Measurements from ENCODE around the gene KCMF1.

KCMF1 gene

DNA sequence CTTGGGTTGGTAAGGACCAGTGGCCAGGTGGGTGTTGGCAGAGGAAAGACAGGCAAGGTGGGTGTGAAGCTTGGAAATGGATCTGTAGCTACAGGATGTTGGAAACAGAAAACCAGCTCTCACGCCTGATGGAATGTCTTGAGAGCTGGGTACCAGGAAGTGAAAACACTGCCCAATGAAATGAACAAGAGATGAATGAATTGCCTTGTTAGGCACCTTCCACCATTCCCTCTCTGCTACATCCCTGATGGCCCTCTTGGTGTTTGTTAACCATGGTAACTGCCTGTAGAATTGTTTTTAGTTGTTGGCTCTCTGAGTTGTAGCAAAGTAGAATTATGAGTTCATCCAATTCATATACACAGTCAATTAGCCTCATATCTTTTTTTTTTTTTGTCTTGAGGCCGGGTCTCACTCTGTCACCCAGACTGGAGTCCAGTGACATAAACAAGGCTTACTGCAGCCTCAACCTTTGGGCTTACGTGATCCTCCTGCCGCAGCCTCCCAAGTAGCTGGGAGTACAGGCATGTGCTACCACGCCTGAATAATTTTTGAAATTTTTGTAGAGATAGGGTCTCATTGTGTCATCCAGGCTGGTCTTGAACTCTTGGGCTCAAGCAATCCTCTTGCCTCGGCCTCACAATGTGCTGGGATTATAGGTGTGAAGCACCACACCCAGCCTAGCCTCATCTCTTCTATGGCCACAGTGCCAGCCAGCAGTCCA lies 9.5 kb downstream of the KCMF1 start:
- no peak for DNase-seq (ENCODE audit: low read depth)

DNA sequence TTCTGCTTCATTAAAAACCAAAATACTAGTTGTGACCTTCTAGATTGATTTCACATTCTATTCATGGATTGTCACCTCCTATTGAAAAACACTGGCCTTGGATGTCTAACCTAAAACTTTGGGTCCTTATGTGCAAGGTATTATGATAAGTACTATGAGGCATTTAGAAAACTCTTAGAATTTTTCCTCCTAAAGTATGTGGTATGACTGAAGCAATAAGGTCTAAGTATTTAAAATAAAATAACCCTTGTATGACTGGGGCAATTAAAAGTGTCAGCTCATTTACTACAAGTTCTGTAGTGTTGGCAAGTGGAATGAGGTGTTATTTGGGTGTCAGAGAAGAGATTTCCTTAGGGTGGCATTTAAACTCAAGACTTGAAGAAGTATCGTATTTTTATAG lies 15.1 kb downstream of the KCMF1 start:
- no peak for DNase-seq (ENCODE audit: low read depth)

DNA sequence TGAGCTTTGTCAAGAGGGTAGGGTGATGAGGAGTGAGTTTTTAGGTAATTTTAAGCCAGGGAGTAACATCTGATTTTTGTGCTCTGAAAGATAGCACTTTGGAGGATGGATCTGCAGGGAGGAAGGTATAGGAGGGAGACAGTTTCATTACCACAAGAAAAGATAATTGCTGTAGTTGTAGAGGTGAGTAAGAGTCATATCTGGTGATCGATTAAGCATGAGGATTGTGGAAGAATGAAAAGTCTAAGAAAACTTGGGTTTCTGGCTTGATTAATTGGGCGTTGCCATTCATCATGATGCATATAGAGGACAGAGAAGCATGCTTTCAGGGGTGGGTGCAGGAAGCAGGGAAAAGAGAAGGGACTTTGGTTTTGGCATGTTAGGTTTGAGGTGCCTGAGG lies 18.5 kb downstream of the KCMF1 start:
- no peak for DNase-seq (ENCODE audit: low read depth)

DNA sequence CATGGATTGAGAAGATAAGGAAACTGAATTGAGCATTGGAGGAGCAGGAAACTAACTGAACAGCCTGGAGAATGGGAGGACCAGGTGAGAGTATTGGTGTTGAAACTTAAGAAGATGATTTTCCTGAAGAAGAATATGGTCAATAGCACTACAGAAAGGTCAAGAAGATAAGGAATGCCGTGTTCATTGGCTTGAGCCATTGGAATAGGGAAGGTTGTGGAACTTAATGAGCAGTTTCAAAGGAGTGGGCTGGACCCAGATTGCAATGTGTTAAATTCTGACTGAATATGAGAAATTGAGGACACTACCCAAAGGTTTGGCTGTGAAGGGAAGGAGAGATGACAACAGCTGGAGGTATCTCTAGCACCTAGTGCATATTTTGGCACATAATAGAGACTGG lies 19.0 kb downstream of the KCMF1 start:
- DNase-seq (ENCODE audit: low read depth), result no peak

DNA sequence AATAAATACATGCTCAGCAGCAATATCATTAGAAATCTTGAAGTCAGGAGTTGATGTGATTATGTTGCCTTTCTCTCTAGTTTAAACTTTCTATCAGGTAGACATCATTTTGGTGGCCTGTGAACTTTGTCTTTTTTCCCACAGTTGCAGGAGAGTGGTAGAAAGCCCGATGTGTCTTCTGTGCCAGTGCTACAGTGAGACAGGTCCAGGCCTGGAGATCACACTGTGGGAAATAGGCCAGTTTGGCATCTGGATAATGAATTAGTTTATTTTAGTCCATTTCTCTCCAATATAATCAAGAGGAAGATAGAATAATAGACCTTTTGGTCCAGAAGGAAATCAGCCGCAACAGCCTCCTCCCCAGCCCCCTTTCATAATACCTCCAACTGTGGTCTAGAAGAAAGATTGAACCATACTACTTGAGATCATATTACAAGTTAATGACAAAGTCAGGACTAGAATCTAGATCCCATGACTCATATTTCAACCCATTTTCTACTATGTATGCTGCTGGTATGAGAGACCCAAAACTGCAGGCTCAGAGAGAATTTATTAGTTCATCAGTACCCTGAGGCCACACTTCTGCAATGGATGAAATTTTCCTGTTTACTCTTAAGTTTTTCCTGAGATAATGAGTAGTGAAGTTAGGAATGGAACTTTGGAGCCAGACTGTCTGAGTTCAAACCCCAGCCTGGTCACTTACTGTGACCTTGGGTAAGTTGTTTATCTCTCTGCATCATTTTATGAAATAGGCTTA lies 20.6 kb downstream of the KCMF1 start:
- DNase-seq (ENCODE audit: low read depth), result no peak

DNA sequence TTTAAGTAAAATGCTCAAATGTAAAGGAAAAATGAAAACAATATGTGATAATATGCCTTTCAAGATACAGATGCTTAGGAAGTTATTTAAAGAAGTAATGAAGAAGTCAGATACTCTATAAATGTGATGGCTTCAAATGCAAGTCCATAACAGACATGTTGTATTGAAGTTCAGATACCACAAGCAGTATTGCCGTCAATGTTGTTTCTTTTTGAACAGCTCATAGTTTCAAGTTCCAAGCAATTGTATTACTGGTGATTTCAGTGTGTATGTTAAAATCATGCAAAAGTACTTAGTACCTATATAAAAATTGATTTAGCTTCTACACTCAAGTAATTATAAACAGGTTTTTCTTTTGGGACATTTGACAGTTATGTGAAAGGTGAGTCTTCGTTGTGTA lies 24.9 kb downstream of the KCMF1 start:
- no peak for DNase-seq (ENCODE audit: low read depth)

DNA sequence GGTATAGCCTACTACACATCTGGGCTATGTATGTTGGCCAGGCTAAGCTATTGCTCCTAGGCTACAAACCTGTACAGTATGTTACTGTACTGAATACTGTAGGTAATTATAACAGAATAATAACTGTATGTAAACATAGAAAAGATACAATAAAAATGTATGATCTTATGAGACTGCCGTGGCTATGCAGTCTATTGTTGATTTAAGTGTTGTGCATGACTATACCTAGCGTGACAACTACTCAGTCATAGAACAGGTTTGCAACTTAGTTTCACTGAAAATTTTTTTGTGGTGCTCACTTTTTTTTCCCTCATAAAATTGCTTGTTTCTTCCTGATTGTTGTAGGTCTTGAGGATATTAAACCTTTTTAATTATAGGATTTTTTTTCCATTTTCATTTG lies 25.9 kb downstream of the KCMF1 start:
- DNase-seq (ENCODE audit: low read depth), result no peak

DNA sequence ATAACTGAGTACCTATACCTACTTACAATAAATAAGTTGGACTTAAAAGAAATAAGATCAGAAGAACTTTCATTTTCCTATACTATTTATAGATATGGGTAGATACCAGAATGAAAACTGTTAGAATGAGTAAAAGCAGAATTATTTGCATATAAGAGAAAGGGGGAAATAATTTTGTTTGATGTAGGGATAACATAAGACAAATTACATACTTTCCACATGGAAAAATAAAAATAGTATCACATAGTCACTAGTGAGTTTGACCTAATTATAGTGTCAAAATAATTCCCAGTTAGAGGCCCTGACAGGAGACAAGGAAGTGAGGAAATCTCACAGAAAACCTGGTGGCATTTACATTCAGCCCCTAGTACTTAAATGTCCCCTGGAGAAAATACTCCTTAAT lies 28.6 kb downstream of the KCMF1 start:
- DNase-seq (ENCODE audit: low read depth), result no peak

DNA sequence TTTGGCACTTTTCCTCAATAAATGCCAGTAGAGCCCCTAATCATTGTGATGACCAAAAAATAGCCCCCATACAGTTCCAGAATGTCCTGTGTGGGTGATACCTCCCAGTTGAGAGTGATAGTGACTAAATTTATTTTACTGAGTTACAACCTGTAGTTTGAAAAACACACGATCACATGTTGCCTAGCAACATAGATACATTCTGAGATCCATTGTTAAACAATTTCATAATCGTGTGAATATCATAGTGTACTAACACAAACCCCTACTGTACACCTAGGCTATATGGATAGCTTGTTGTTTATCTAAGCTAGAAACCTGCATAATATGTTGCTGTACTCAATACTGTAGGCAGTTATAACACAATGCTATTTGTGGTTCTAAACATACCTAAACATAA lies 30.6 kb downstream of the KCMF1 start:
- DNase-seq (ENCODE audit: low read depth), result no peak

DNA sequence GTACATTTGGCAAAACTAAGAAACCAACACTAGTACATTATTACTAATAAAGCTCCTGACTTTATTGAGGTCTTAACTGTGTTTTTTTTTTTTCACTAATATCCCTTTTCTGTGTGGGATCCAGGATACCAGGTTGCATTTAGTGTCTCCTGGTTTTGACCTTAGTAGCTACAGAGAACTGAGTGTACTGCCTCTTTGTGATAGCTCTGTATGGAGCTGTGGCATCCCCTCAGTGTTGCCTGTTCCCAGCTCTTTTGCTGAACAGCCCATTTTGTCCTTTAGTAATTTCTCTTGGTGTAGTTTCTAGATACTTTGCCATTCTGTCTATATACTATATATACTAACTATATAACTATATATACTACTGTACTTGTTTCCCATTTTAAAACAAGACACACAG lies 31.6 kb downstream of the KCMF1 start:
- DNase-seq (ENCODE audit: low read depth), result no peak

DNA sequence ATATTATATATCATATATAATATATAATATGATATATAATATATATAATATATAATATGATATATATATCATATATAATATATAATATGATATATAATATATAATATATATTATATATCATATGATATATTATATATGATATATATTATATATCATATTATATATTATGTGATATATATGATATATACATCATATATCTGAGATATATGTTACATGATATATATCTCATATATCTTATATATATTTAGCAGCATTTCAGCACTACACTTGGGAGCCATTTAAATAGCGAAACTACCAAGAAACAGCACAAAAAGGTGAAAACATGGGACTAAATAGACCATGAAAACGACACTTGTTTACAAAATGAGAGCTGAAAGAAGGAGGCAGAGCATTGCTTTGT lies 37.3 kb downstream of the KCMF1 start:
- no peak for DNase-seq (ENCODE audit: low read depth)

DNA sequence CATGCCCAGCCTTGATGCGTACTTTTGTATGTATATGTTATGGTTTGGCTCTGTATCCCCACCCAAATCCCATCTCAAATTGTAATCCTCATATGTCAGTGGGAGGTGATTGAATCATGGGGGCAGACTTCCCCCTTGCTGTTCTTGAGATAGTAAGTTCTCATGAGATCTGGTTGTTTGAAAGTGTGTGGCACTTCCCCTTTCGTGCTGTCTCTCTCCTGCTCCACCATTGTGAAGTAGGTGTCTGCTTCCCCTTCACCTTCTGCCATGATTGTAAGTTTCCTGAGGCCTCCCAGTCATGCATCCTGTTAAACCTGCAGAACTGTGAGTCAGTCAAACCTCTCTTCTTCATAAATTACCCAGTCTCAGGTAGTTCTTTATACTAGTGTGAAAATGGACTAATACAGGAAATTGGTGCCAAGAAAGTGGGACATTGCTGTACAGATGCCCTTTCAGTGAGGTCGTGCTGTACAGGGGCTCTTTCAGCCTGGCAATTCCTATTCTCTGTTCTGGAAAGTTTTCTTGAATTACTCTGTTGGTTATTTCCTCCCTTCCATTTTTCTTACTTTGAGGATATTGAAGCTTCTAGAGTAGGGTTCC lies 38.2 kb downstream of the KCMF1 start:
- DNase-seq (ENCODE audit: low read depth), result no peak

DNA sequence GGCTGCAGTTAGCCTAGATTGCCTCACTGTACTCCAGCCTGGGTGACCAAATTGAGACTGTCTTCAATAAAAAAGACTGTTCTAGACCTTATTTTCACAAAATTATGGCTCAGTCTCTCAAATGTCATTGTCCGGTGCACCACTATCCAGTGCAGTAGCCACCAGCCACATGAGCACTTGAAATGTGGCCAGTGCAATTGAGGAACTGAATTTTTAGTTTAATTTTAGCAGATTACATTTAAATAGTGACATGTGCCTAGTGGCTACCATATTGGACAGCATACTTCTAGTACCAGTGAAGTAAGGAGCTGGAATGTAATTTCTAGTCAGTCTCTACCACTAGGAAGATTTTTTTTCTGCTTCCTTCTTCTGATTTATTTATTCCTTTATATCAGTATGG lies 39.4 kb downstream of the KCMF1 start:
- no peak for DNase-seq (ENCODE audit: low read depth)

DNA sequence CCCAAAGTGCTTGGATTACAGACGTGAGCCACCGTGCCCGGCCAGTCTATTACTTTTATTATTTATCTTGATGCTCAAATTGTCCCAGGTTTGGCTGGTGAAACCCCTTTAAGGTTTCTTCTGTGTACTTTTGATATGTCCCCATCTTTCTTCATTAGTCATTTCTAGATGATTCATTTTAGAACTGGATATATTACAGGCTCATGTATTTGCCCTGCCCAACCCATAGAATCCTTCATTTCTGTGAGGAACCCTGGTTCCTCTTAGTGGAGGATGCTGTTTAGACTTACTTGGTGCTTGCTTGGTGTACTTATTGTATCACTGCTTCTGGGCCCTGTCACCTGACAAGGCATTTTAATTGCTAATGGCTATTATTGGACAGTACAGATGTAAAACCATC lies 40.1 kb downstream of the KCMF1 start:
- no peak for DNase-seq (ENCODE audit: low read depth)

DNA sequence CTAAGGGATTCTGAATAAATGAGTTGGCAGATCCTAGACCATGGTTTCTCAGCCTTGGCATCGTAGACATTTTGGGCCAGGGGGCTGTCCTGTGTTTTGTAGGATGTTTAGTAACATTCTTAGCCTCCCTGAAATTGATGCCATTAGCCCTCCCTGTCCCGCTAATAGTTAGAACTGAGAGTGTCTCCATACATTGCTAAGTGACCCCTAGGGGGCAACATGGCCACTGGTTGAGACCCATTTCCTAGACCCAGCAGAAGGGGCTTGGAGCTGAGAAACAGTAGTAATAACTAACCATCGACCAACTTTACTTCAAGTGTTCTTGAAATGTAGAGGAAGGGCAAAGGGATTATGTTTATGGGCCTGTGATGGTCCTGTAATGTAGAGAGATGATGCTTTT lies 40.8 kb downstream of the KCMF1 start:
- no peak for DNase-seq (ENCODE audit: low read depth)

DNA sequence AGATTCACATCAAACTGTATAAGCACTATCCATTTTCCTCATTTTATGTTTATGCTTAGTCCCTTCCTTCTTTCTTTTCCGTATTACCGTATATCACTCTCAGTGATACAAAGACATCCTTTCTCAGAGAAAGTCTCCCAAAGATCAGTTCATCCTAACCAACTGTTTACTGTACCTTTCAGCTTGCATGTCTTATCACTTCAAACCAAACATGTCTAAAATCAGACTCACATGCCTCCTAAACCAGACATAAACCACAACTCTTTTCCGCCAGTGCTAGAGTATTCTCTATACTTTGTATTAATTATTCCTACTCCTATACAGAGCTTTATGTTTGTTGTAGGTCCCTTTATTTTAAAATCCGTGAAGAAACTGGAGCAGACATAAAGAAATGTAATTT lies 41.5 kb downstream of the KCMF1 start:
- DNase-seq (ENCODE audit: low read depth), result no peak

DNA sequence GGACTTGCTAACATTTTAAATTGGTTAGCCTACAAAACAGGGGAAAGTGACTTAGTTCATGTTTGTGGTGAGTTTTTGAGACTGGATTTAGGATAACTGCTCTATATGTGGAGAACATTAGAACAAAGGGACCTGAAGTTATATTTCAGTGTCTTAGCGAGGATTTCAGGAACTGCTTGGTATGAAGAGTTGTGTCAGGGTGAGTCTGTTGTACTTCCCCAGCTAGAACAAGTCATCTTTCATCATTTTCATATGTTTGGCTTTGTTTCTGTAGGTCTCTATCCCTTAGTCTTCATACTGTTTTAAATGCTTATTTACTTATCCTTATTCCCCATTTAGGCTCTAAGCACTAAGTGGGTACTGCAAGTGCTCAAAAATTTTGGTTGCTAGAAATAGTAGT lies 41.9 kb downstream of the KCMF1 start:
- DNase-seq (ENCODE audit: low read depth), result no peak

DNA sequence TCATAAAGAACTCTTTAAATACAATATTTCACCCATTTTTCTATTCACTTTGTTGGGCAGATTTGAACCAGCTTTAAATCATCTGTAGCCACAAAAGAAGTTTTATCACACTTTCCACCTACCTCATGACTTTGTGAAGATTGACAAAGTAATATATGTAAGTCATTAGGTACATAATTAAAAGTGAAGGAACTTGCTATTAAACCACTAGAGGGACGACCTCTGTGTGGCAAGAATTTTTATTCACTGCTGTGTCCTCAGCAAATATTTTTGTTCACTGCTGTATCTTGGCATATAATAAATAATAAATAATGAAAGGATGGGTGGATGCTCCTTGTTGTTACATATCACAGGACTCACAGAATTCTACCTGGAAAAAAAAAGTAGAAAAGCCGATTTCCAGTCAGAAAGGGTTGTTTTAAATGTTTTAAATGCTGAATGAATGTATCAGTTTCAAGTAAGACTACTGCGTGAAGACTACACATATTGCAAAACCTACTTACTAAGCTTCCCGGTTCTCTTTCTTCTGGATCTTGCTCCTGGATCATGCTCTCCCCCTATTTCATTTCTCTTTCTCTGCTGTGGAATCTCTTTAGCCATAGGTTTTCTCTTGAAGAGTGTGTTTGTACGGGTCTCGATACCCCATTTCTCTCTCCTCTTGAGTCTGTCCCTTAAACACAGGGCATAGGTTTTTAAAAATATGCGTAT lies 44.8 kb downstream of the KCMF1 start:
- no peak for DNase-seq (ENCODE audit: low read depth)

DNA sequence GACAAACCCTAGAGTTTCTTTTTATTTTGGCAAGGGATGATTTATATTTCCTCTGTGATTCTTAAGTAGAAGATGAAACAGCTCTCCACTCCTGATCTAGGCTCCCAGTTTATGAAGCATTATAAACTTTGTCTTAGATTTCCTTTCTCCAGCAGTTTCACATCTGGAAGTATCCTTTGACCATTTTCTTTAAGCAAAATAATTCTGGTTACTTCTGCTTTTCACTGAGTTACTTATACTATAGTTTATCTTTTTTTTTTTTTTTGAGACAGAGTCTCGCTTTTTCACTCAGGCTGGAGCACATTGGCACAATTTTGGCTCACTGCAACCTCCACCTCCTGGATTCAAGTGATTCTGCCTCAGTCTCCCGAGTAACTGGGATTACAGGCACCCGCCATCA lies 45.5 kb downstream of the KCMF1 start:
- no peak for DNase-seq (ENCODE audit: low read depth)

DNA sequence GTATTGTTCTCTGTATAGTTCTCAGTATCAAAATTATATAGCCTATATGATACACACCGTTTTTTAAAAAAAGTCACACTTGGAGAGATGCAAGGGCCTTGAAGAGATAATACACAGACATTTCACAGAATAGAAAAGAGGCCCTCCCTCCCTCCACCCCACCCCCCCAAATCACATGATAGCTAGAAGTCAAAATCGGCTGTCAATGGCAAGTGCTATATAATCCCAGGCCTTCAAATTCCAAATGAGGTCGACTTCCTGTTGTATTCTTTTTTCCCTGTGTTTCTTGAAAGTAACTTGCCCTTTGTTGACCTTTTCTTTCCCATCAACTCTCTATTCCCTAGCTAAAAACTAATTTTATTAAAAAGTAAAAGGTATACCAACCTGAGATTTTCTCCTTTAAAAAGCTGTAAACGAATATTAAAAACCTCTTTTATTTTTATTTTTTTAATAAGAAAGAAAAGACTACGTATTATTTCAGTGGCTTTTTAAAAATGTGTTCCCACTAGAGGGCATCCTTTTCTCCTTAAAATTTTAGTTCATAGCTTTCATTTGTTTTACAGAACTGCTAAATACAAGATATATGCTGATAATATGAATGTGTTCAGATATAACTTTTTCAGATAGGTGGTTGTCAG lies 46.6 kb downstream of the KCMF1 start:
- no peak for DNase-seq (ENCODE audit: low read depth)

DNA sequence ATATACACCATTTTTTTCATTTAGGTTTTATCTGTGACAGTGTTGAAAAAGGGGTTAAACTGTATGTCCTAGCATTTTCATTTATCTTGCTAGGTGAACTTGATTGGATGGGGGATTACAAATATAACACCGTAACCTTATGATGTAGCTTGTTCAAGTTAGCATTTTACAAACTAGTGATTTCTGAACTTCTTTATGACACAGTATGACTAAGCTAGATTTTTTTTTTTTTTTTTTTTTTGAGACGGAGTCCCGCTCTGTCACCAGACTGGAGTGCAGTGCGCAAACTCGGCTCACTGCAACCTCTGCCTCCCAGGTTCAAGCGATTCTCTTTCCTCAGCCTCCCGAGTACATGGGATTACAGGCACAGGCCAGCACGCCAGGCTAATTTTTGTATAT lies 47.1 kb downstream of the KCMF1 start:
- no peak for DNase-seq (ENCODE audit: low read depth)

DNA sequence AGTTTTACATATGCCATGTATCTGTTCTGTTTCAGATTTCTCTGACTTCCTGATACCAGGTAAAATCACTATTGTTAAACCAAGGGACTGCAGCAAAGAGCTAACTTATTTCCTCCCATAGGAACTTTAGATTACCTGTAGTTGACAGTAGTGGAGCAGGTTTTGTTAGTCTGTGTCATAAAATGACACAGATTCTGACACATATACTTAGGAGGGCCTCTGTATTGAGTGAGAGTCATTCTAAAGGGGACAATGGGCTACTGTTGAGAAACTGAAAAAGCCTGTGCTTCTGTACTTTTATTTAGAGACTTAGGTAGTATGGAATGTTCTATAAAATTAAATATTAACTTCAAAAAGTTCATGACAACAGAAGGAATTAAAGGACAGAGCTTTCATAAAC lies 48.2 kb downstream of the KCMF1 start:
- DNase-seq (ENCODE audit: low read depth), result no peak
